Breast epithelium (tissue), 4 donors: ENCODE data around the gene KCNIP4. TPM values are rescaled to one million over a fixed set of nuclear protein-coding genes. Genes with fewer than 3 reads are reported as not detected.

Source experiments
- DNase-seq, 2 donors: peaks; one replicate each; pipeline ENCODE4 v3.0.0-alpha.2; 2019; ENCODE audit warnings: low spot score in 2 of 2
- H3K27ac ChIP-seq, 2 donors: fragments of 200-600 bp; sonication (generic) in 1 of 2; one replicate each; pipeline ENCODE4 v1.5.1; 2016 to 2019; ENCODE audit warnings: mild to moderate bottlenecking in 1 of 2
- H3K27me3 ChIP-seq, 2 donors: fragments of 200-600 bp; sonication (generic) in 1 of 2; one replicate each; pipeline versions ENCODE4 v1.5.1 to v1.6.0; 2017 to 2019; ENCODE audit warnings: control low read depth in 1 of 2, mild to moderate bottlenecking in 1 of 2
- H3K36me3 ChIP-seq: fragments of 200-600 bp; one replicate; pipeline ENCODE4 v1.5.1; 2019
- H3K4me1 ChIP-seq, 2 donors: fragments of 200-600 bp; sonication (generic); one replicate each; pipeline ENCODE4 v1.5.1; 2016 to 2019; ENCODE audit warnings: control low read depth in 1 of 2
- H3K4me3 ChIP-seq, 3 donors: fragments of 200-600 bp; sonication (generic); 1 replicate in 2 of 3; 2 replicates in 1 of 3; pipeline ENCODE4 v1.5.1; 2016 to 2019; ENCODE audit warnings: mild to moderate bottlenecking in 3 of 3, moderate library complexity in 2 of 3
- H3K9me3 ChIP-seq, 2 donors: fragments of 200-600 bp; sonication (generic) in 1 of 2; one replicate each; pipeline ENCODE4 v1.5.1; 2016 to 2019; ENCODE audit warnings: control low read depth in 1 of 2
- POLR2A ChIP-seq: fragments of 450-650 bp; IDR thresholded peaks from one replicate; pipeline ENCODE4 v1.6.1; 2016; ENCODE audit warnings: antibody characterized with exemption, mild to moderate bottlenecking, moderate library complexity
- POLR2AphosphoS5 ChIP-seq, 3 donors: sonication (generic); formaldehyde crosslinking; IDR thresholded peaks; one replicate each; pipeline ENCODE4 v1.6.1; 2017; ENCODE audit warnings: antibody characterized with exemption in 3 of 3
- intact Hi-C: fragments of 100-400 bp; cut with DNase I; formaldehyde crosslinking; loops from one replicate; pipeline ENCODE4 v1.15.1; 2023; ENCODE audit warnings: low total_unique reads
- total RNA-seq, 3 donors: library from RNA; depleted of rRNA; stranded (reverse); fragments of >200 nt; gene quantifications; one replicate each; pipeline ENCODE4 v1.1.0, GENCODE V29; 2016
- TF ChIP-seq, protein P1 (sequence below), 3 donors: fragments of 450-650 bp; IDR thresholded peaks; one replicate each; pipeline ENCODE4 v1.5.1; 2016 to 2017; ENCODE audit warnings: antibody characterized with exemption in 3 of 3, mild to moderate bottlenecking in 3 of 3, moderate library complexity in 3 of 3

The KCNIP4 gene
- total RNA-seq, 3 donors from 2014 or later: 0.44 to 0.66 TPM; not detected in 1

DNA sequence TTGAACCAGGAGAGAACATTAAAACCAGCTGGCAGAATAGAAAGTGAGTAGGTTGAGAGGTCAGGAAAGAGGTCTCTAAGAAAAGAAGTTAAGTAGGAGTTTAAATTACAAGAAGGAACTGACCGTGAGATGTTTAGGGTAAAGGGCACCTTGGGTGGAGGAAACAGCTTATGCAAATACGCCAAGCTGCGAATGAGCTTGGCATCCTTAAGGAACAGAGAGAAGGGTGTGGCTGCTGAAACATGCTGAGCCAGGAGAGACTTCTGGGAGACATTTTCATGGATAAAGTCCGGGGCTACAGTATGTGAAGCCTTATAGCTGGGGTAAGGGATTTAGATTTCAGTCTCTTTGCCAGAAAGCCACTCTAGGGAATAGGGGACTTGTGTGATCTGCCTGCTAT is 249.1 kb downstream of the KCNIP4 start:
- Histone ChIP-seq H3K27ac (no peak overlapping the region), H3K4me3 (no peak overlapping the region), H3K27me3 (no peaks in the 10 kb centered on the region), H3K9me3 (no peaks in the 10 kb centered on the region), H3K4me1 (no peaks in the 10 kb centered on the region), H3K36me3 (no peaks in the 10 kb centered on the region)
- intact Hi-C loops: loop anchor here (5.0 kb wide), 1 partner anchor 548 kb away; no protein-coding TSS in a partner anchor
- no peak for DNase-seq
- no peak for TF ChIP-seq POLR2AphosphoS5 (IDR thresholded peaks at IDR 0.05)
- TF ChIP-seq, protein P1, sequence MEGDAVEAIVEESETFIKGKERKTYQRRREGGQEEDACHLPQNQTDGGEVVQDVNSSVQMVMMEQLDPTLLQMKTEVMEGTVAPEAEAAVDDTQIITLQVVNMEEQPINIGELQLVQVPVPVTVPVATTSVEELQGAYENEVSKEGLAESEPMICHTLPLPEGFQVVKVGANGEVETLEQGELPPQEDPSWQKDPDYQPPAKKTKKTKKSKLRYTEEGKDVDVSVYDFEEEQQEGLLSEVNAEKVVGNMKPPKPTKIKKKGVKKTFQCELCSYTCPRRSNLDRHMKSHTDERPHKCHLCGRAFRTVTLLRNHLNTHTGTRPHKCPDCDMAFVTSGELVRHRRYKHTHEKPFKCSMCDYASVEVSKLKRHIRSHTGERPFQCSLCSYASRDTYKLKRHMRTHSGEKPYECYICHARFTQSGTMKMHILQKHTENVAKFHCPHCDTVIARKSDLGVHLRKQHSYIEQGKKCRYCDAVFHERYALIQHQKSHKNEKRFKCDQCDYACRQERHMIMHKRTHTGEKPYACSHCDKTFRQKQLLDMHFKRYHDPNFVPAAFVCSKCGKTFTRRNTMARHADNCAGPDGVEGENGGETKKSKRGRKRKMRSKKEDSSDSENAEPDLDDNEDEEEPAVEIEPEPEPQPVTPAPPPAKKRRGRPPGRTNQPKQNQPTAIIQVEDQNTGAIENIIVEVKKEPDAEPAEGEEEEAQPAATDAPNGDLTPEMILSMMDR (IDR thresholded peaks at IDR 0.05): no peak
- TF ChIP-seq POLR2A: no peak

DNA sequence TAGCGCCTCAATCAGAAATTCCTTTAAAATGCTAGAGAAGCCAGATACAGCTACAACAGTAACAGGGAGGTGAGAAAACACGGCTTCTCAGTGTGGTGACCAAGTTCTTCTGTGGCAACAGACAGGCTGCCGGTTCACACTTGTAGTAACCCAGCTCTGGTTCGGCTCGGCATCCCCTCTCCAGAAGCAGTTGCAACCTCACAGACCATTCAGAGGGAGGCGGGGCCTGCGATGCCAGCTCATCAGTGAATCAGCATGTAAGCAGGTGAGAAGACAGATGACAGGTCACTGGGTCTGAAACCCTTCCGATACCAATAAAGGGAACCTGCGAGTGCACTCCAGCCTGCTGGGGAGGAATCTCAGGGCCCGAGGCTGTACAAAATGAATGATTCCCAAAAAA is 251.0 kb downstream of the KCNIP4 start:
- intact Hi-C loops: loop anchor here (5.0 kb wide), 1 partner anchor 550 kb away; no protein-coding TSS in a partner anchor
- Histone ChIP-seq H3K4me1 (no peaks in the 10 kb centered on the region), H3K27me3 (no peaks in the 10 kb centered on the region), H3K9me3 (no peaks in the 10 kb centered on the region), H3K27ac (no peak overlapping the region), H3K36me3 (no peaks in the 10 kb centered on the region), H3K4me3 (no peak overlapping the region)
- DNase-seq: no peak
- TF ChIP-seq POLR2A (no peak), POLR2AphosphoS5 (IDR thresholded peaks at IDR 0.05) (no peak)
- TF ChIP-seq, protein P1 (IDR thresholded peaks at IDR 0.05): no peak

DNA sequence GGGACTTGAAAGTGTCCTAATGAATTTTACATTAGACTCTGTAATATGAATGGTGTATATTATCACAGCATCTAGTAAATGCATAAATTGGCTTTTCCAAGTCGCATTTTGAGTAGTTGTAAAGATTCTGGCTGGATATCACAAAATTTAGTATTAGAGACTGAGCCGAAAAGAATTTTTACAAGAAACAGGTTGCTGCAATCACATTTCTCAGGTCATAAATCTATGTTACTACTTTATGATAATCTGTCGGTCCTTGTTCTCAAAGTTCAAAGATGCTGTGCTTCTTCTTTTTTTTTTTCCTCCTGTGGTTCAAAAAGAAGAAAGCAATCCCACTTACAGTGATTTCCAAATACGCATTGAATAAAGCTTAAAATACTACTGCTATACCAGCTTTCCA is 253.4 kb downstream of the KCNIP4 start:
- no peak for DNase-seq
- Histone ChIP-seq H3K27ac (no peak overlapping the region), H3K9me3 (no peaks in the 10 kb centered on the region), H3K27me3 (no peaks in the 10 kb centered on the region), H3K4me3 (no peak overlapping the region), H3K4me1 (no peaks in the 10 kb centered on the region), H3K36me3 (no peaks in the 10 kb centered on the region)
- intact Hi-C loops: loop anchor here (5.0 kb wide), 1 partner anchor 552 kb away; no protein-coding TSS in a partner anchor
- TF ChIP-seq POLR2AphosphoS5 (IDR thresholded peaks at IDR 0.05): no peak
- TF ChIP-seq POLR2A: no peak
- TF ChIP-seq, protein P1 (IDR thresholded peaks at IDR 0.05): no peak

DNA sequence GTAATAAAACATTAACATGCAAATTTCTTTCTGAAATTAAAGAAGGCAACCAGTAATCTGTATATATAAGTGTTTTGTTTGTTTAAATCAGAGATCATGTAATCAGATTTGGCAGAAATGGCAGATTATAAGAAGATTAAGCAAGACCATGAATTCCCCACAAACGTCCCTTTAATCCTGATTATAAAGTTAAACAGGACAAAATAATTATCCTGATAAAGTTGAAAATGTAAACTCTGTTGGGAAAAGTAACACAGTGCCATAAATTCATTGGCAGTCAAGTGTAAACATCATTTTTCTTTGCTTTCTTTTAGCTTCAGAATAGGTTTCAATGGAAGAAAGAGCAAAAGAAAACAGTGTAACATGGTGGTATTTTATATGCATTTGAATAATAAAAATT is 256.3 kb downstream of the KCNIP4 start:
- TF ChIP-seq POLR2AphosphoS5 (IDR thresholded peaks at IDR 0.05): no peak
- TF ChIP-seq POLR2A: no peak
- TF ChIP-seq, protein P1 (IDR thresholded peaks at IDR 0.05): no peak
- intact Hi-C loops: no loop called here
- no peak for DNase-seq
- no peak overlapping the region for H3K27ac ChIP-seq
- no peaks in the 10 kb centered on the region for H3K4me1 ChIP-seq
- H3K36me3 ChIP-seq: no peaks in the 10 kb centered on the region
- no peaks in the 10 kb centered on the region for H3K27me3 ChIP-seq
- H3K9me3 ChIP-seq: no peaks in the 10 kb centered on the region
- H3K4me3 ChIP-seq: no peak overlapping the region

DNA sequence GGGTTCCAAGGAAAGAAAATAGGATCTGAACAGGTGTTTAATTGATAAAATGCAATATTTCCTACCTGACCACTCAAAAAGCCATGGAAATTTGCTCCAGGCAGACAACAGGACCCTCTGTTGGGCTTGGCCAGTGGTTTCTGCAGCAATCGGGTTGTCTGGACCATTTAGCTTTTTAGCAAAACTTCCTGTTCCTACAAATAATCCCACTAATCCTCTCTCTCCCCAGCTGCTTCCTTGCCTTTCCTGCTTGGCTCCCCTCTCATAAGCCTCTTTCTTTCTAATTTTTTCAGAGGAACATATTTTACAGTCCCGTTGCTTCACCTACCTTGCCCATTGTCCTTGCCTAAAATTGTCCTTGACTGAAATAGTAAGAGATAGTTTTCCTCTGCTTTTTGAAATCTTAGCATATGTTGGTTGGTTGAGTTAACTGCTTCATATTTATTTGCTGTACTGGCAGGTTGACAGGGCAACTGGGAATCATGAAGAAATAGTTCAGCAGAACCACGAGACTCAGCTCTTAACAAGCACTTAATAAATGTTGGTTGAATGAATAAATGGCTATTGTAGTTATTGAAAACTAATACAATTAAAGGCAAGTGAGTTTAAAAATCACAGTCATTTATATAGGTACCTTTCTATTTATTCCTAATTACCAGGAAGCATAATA is 259.8 kb downstream of the KCNIP4 start:
- Histone ChIP-seq H3K9me3 (no peaks in the 10 kb centered on the region), H3K36me3 (no peaks in the 10 kb centered on the region), H3K27ac (no peak overlapping the region), H3K4me1 (no peaks in the 10 kb centered on the region), H3K27me3 (no peaks in the 10 kb centered on the region), H3K4me3 (no peak overlapping the region)
- DNase-seq: no peak
- intact Hi-C loops: no loop called here
- TF ChIP-seq, protein P1 (IDR thresholded peaks at IDR 0.05): no peak
- TF ChIP-seq POLR2A (no peak), POLR2AphosphoS5 (IDR thresholded peaks at IDR 0.05) (no peak)
